Tibial nerve (tissue), 4 donors: ENCODE results near the gene WDTC1. TPM values are rescaled to one million over a fixed set of nuclear protein-coding genes. Genes with fewer than 3 reads are reported as not detected.
"Not testable (repeated sequence)": the region's sequence is repeated elsewhere in the genome, so short reads cannot be mapped to it uniquely, and the experiment has no call there.

ENCODE experiments used
- DNase-seq, 2 donors: peaks; one replicate each; pipeline ENCODE4 v3.0.0-alpha.2; 2019; ENCODE audit warnings: low spot score in 2 of 2
- H3K27ac ChIP-seq, 4 donors: fragments of 200-600 bp; sonication (generic) in 3 of 4; one replicate each; pipeline ENCODE4 v1.5.1; 2017 to 2019; ENCODE audit warnings: mild to moderate bottlenecking in 1 of 4
- H3K27me3 ChIP-seq, 2 donors: fragments of 200-600 bp; sonication (generic) in 1 of 2; one replicate each; pipeline versions ENCODE4 v1.5.1 to v1.6.0; 2017 to 2019
- H3K36me3 ChIP-seq, 3 donors: fragments of 200-600 bp; sonication (generic); one replicate each; pipeline ENCODE4 v1.5.1; 2018 to 2019
- H3K4me1 ChIP-seq, 4 donors: fragments of 200-600 bp; sonication (generic) in 3 of 4; one replicate each; pipeline ENCODE4 v1.5.1; 2017 to 2019
- H3K4me3 ChIP-seq, 4 donors: fragments of 200-600 bp; sonication (generic) in 3 of 4; one replicate each; pipeline ENCODE4 v1.5.1; 2017 to 2019; ENCODE audit warnings: mild to moderate bottlenecking in 1 of 4, moderate library complexity in 1 of 4
- H3K9me3 ChIP-seq, 4 donors: fragments of 200-600 bp; sonication (generic) in 3 of 4; one replicate each; pipeline ENCODE4 v1.5.1; 2017 to 2019
- EP300 ChIP-seq, 2 donors: sonication (generic); formaldehyde crosslinking; IDR thresholded peaks; one replicate each; pipeline ENCODE4 v1.6.1; 2017; ENCODE audit warnings: antibody characterized with exemption in 2 of 2, mild to moderate bottlenecking in 1 of 2
- POLR2A ChIP-seq, 2 donors: fragments of 450-650 bp; IDR thresholded peaks; one replicate each; pipeline ENCODE4 v1.6.1; 2017; ENCODE audit warnings: antibody characterized with exemption in 2 of 2, mild to moderate bottlenecking in 2 of 2, moderate library complexity in 2 of 2
- WGBS, 2 donors: methylation state at CpG; one replicate each; pipeline ENCODE4 v1.1.5; 2018; 5-methylcytosine and 5-hydroxymethylcytosine counted together
- total RNA-seq, 4 donors: library from RNA; depleted of rRNA; stranded (reverse); fragments of >200 nt; gene quantifications; one replicate each; pipeline ENCODE4 v1.1.0, GENCODE V29; 2016
- TF ChIP-seq, protein P1 (sequence below), 5 experiments: fragments of 200-600 bp in 3 of 5; fragments of 450-650 bp in 2 of 5; sonication (generic) in 3 of 5; IDR thresholded peaks; one replicate each; pipeline ENCODE4 v1.5.1; 2016 to 2019; ENCODE audit warnings: antibody characterized with exemption in 5 of 5, mild to moderate bottlenecking in 3 of 5, moderate library complexity in 2 of 5

WDTC1 gene
- total RNA-seq, 4 donors from 2014 or later = 33.0 to 51.0 (median 38.4) TPM

GRCh38 chr1:27269276-27269675 is 34.8 kb downstream of the WDTC1 start:
- no peaks in the 10 kb centered on the region for H3K27me3 ChIP-seq
- 73 to 79% methylated on average over 4 of the region's 4 CpGs for WGBS, 2 donors
- TF ChIP-seq, protein P1, sequence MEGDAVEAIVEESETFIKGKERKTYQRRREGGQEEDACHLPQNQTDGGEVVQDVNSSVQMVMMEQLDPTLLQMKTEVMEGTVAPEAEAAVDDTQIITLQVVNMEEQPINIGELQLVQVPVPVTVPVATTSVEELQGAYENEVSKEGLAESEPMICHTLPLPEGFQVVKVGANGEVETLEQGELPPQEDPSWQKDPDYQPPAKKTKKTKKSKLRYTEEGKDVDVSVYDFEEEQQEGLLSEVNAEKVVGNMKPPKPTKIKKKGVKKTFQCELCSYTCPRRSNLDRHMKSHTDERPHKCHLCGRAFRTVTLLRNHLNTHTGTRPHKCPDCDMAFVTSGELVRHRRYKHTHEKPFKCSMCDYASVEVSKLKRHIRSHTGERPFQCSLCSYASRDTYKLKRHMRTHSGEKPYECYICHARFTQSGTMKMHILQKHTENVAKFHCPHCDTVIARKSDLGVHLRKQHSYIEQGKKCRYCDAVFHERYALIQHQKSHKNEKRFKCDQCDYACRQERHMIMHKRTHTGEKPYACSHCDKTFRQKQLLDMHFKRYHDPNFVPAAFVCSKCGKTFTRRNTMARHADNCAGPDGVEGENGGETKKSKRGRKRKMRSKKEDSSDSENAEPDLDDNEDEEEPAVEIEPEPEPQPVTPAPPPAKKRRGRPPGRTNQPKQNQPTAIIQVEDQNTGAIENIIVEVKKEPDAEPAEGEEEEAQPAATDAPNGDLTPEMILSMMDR (IDR thresholded peaks at IDR 0.05) = no peak
- TF ChIP-seq POLR2A (IDR thresholded peaks at IDR 0.05) (no peak), EP300 (IDR thresholded peaks at IDR 0.05) (no peak)
- no peaks in the 10 kb centered on the region for H3K4me1 ChIP-seq
- H3K36me3 ChIP-seq = peaks cover 0 to 36% (median under 1%) of the 10 kb centered on the region in 3 donors
- no peak for DNase-seq
- no peak overlapping the region for H3K27ac ChIP-seq
- H3K9me3 ChIP-seq = no peaks in the 10 kb centered on the region
- no peak overlapping the region for H3K4me3 ChIP-seq

- H3K27me3 ChIP-seq = no peaks in the 10 kb centered on the region
Measured at GRCh38 chr1:27274204-27274603, 39.8 kb downstream of the WDTC1 start.

GRCh38 chr1:27275696-27276095 is 41.3 kb downstream of the WDTC1 start:
- WGBS, 2 donors = 30 to 60% methylated on average over 3 of the region's 3 CpGs
- Histone ChIP-seq H3K27ac (no peak overlapping the region), H3K36me3 (peaks cover 0 to 29% (median 0%) of the 10 kb centered on the region in 3 donors), H3K9me3 (peaks cover 0 to 13% (median 2%) of the 10 kb centered on the region in 4 donors), H3K4me3 (no peak overlapping the region), H3K4me1 (no peaks in the 10 kb centered on the region), H3K27me3 (no peaks in the 10 kb centered on the region)
- no peak for DNase-seq
- no peak for TF ChIP-seq POLR2A (IDR thresholded peaks at IDR 0.05)
- TF ChIP-seq, protein P1 (IDR thresholded peaks at IDR 0.05) = no peak
- no peak for TF ChIP-seq EP300 (IDR thresholded peaks at IDR 0.05)

More at GRCh38 chr1:27274204-27274603, 39.8 kb downstream of the WDTC1 start:
- no peak for DNase-seq
- Histone ChIP-seq H3K4me1 (no peaks in the 10 kb centered on the region), H3K27ac (no peak overlapping the region), H3K36me3 (peaks cover 0 to 35% (median 0%) of the 10 kb centered on the region in 3 donors), H3K9me3 (peaks cover 0 to 13% (median 2%) of the 10 kb centered on the region in 4 donors), H3K4me3 (no peak overlapping the region)
- no peak for TF ChIP-seq EP300 (IDR thresholded peaks at IDR 0.05)
- TF ChIP-seq, protein P1 (IDR thresholded peaks at IDR 0.05) = no peak
- TF ChIP-seq POLR2A (IDR thresholded peaks at IDR 0.05) = no peak
- WGBS, 2 donors = 96 to 100% methylated on average over 1 of the region's 1 CpG

DNA sequence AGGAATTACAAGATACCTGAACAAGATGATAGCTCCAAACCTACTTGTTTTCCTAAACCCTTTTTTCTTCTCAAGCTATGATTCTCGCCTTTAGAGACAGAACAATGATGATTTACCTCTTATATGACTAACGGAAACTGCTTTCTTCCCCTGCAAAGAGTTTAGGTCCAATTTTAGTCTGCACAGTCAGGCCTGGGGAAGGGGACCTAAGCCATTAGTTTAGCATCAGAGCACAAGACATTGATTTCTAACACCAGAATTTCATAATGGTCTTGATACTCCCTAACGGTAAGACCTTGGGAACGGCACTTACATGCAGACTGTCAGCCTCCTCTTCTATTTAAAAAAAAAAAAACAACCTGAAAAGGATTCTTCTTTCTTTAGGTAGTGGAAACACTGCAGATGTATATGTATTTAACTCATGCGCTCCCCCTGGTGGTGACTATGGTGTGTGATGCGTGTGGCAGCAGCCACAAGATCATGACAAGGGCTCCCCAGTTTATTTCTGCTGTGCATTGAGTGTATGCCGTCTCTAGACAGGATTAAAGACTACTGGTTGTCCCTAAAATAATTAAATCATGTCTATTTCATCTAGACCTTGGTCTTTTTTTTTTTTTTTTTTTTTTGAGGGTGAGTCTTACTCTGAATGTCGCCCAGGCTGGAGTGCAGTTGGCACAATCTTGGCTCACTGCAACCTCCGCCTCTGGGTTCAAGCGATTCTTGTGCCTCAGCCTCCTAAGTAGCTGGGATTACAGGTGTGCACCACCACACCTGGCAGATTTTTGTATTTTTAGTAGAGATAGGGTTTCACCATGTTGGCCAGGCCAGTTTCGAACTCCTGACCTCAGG is 50.2 kb downstream of the WDTC1 start:
- no peak overlapping the region for H3K4me3 ChIP-seq
- H3K27ac ChIP-seq = no peak overlapping the region
- 46 to 51% methylated on average over 11 of the region's 11 CpGs for WGBS, 2 donors
- no peak for TF ChIP-seq EP300 (IDR thresholded peaks at IDR 0.05)
- TF ChIP-seq, protein P1 (IDR thresholded peaks at IDR 0.05) = peak; percentile 61 to 86 (median 70)
- DNase-seq = peak; percentile 93 to 99
- H3K9me3 ChIP-seq = no peaks in the 10 kb centered on the region
- peaks cover 0 to 44% (median 8%) of the 10 kb centered on the region in 3 donors for H3K36me3 ChIP-seq
- no peaks in the 10 kb centered on the region for H3K4me1 ChIP-seq
- no peaks in the 10 kb centered on the region for H3K27me3 ChIP-seq

GRCh38 chr1:27285274-27285660 is 50.8 kb downstream of the WDTC1 start:
- no peak for DNase-seq
- 78% methylated on average over 2 of the region's 2 CpGs for WGBS, 2 donors
- Histone ChIP-seq H3K4me1 (no peaks in the 10 kb centered on the region), H3K36me3 (peaks cover 0 to 51% (median 8%) of the 10 kb centered on the region in 3 donors), H3K4me3 (no peak overlapping the region), H3K9me3 (no peaks in the 10 kb centered on the region), H3K27ac (no peak overlapping the region), H3K27me3 (no peaks in the 10 kb centered on the region)
- TF ChIP-seq POLR2A (IDR thresholded peaks at IDR 0.05) (no peak), EP300 (IDR thresholded peaks at IDR 0.05) (no peak)
- TF ChIP-seq, protein P1 (IDR thresholded peaks at IDR 0.05) = no peak

DNA sequence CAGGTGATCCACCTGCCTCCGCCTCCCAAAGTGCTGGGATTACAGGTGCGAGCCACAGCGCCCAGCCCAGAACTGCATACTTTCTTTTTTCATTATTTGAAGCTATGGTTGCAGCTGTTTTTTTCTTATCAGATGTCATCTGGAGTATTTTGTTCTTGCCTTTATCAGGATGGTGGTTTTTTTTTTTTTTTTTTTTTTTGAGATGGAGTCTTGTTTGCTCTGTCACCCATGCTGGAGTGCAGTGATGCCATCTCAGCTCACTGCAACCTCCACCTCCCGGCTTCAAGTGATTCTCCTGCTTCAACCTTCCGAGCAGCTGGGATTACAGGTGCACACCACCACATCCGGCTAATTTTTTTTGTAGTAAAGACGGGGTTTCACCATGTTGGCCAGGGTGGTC is 51.4 kb downstream of the WDTC1 start:
- H3K27ac ChIP-seq, DNase-seq, H3K27me3 ChIP-seq, H3K4me3 ChIP-seq, H3K9me3 ChIP-seq, H3K4me1 ChIP-seq: not testable (repeated sequence)
- WGBS, 2 donors = 96 to 98% methylated on average over 7 of the region's 7 CpGs
- peaks cover 0 to 56% (median 8%) of the 10 kb centered on the region in 3 donors for H3K36me3 ChIP-seq

DNA sequence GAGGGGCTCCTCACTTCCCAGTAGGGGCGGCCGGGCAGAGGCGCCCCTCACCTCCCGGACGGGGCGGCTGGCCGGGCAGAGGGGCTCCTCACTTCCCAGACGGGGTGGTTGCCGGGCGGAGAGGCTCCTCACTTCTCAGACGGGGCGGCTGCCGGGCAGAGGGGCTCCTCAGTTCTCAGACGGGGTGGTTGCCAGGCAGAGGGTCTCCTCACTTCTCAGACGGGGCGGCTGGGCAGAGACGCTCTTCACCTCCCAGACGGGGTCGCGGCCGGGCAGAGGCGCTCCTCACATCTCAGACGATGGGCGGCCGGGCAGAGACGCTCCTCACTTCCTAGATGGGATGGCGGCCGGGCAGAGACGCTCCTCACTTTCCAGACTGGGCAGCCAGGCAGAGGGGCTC is 54.7 kb downstream of the WDTC1 start:
- not testable (repeated sequence) for DNase-seq, H3K9me3 ChIP-seq, H3K27me3 ChIP-seq, H3K27ac ChIP-seq, H3K4me1 ChIP-seq, H3K4me3 ChIP-seq
- WGBS, 2 donors = 92 to 94% methylated on average over 14 to 16 of the region's 29 CpGs
- peaks cover 0 to 60% (median 15%) of the 10 kb centered on the region in 3 donors for H3K36me3 ChIP-seq
